K562 (cell line): ENCODE measurements around the gene EXOSC9. TPM values are rescaled to one million over a fixed set of nuclear protein-coding genes. Genes with fewer than 3 reads are reported as not detected.

Experiments used
- ATAC-seq: fragments of 200-7000 bp; cut with Tn5 transposase; 3 replicates; pipeline ENCODE4 v1.9.1; 2020; ENCODE audit warnings: moderate library complexity
- BruUV-seq: library from RNA; stranded (reverse); fragments of 400-500 nt; replicated peaks from 2 replicates; lab custom pipeline; 2021; lab: Mats Ljungman, UMichigan
- CTCF ChIA-PET: fragments of 300-600 bp; formaldehyde crosslinking; extraction: SDS; loops from one replicate; lab custom pipeline; 2021; ENCODE audit warnings: low intra/inter-chr PET ratio; lab: Yijun Ruan, JAX
- POLR2A ChIA-PET: fragments of 300-600, 350-650 bp; sonication (Branson Sonifier 250); formaldehyde crosslinking; extraction: SDS; loops from one replicate; lab custom pipeline; 2021; ENCODE audit warnings: antibody characterized with exemption, inconsistent platforms; lab: Yijun Ruan, JAX
- DNase-seq, 4 experiments: peaks; one replicate each; pipeline versions ENCODE4 v3.0.0 to v3.0.0-alpha.2; 2011 to 2018; ENCODE audit warnings: low spot score in 3 of 4, mixed read lengths in 3 of 4; ENCODE audit errors: extremely low read depth in 1 of 4
- FAIRE-seq: peaks from 2 replicates; lab custom pipeline; 2011; peaks lifted over from hg19 to GRCh38; lab: Jason Lieb, UNC
- H2AFZ ChIP-seq: 2 replicates; pipeline ENCODE4 v1.6.0; 2011; ENCODE audit warnings: low read depth, low read length, control low read depth, inconsistent platforms
- H3K27ac ChIP-seq: fragments of 200-600 bp; 3 replicates; pipeline ENCODE4 v1.8.0; 2011; ENCODE audit warnings: low read depth, mild to moderate bottlenecking, control low read depth, inconsistent platforms, low read length, moderate library complexity, mixed read lengths; ENCODE audit errors: extremely low read depth
- H3K27me3 ChIP-seq, 2 experiments: fragments of 300-600 bp in 1 of 2; 2 replicates in 1 of 2; 3 replicates in 1 of 2; pipeline versions ENCODE4 v1.6.0 to v1.8.0; 2011; ENCODE audit warnings: inconsistent platforms in 2 of 2, low read length in 2 of 2, mild to moderate bottlenecking in 1 of 2, mixed read lengths in 1 of 2, moderate library complexity in 1 of 2; ENCODE audit not compliant: control insufficient read depth in 2 of 2, insufficient read depth in 2 of 2
- H3K36me3 ChIP-seq: fragments of 300-600 bp; 3 replicates; pipeline ENCODE4 v1.8.0; 2011; ENCODE audit warnings: mild to moderate bottlenecking, low read length, inconsistent platforms; ENCODE audit not compliant: control insufficient read depth, insufficient read depth
- H3K4me1 ChIP-seq, 2 experiments: fragments of 200-600 bp in 1 of 2; replicated peaks in 1 of 2; 2 replicates in 1 of 2; 3 replicates in 1 of 2; pipeline versions ENCODE4 v1.5.1 to v1.8.0; 2011; ENCODE audit warnings: inconsistent platforms in 2 of 2, low read length in 2 of 2, mild to moderate bottlenecking in 1 of 2, mixed read lengths in 1 of 2, moderate library complexity in 1 of 2; ENCODE audit not compliant: control insufficient read depth in 2 of 2, insufficient read depth in 2 of 2
- H3K4me2 ChIP-seq: 2 replicates; pipeline ENCODE4 v1.6.1; 2011; ENCODE audit warnings: low read length, control low read depth, inconsistent platforms, mixed read lengths; ENCODE audit not compliant: insufficient read depth
- H3K4me3 ChIP-seq: fragments of 200-600 bp; sonication (generic), shearing (Covaris generic); 2 replicates; pipeline ENCODE4 v1.5.1; 2016; ENCODE audit warnings: control low read depth, inconsistent platforms
- H3K79me2 ChIP-seq: fragments of 200-600 bp; 3 replicates; pipeline ENCODE4 v1.8.0; 2011; ENCODE audit warnings: low read length, inconsistent platforms; ENCODE audit not compliant: control insufficient read depth, insufficient read depth
- H3K9ac ChIP-seq, 2 experiments: 2 replicates each; pipeline versions ENCODE4 v1.6.0 to v1.6.1; 2011; ENCODE audit warnings: low read depth in 2 of 2, low read length in 2 of 2, control low read depth in 1 of 2, inconsistent platforms in 1 of 2, mild to moderate bottlenecking in 1 of 2, mixed read lengths in 1 of 2; ENCODE audit not compliant: insufficient read depth in 1 of 2
- H3K9me1 ChIP-seq: one replicate; pipeline ENCODE4 v1.6.0; 2011; ENCODE audit warnings: inconsistent platforms, mild to moderate bottlenecking, low read length, moderate library complexity; ENCODE audit not compliant: control insufficient read depth, insufficient read depth
- H3K9me3 ChIP-seq: replicated peaks from 2 replicates; pipeline ENCODE4 v1.5.1; 2011; ENCODE audit warnings: low read depth, low read length, inconsistent platforms; ENCODE audit not compliant: control insufficient read depth, insufficient read depth
- H4K20me1 ChIP-seq: replicated peaks from 2 replicates; pipeline ENCODE4 v1.6.1; 2011; ENCODE audit warnings: low read length, inconsistent platforms, mixed read lengths; ENCODE audit not compliant: control insufficient read depth, insufficient read depth
- ARNT ChIP-seq, 2 experiments: fragments of 450-650 bp; IDR thresholded peaks; 2 replicates each; pipeline ENCODE4 v1.6.1; 2016; ENCODE audit warnings: mild to moderate bottlenecking in 1 of 2
- HLTF ChIP-seq: fragments of 450-650 bp; IDR thresholded peaks from 2 replicates; pipeline ENCODE4 v1.6.1; 2016
- ZKSCAN3 ChIP-seq: fragments of 250-450 bp; sonication (Bioruptor Pico); IDR thresholded peaks from 2 replicates; pipeline ENCODE4 v1.4.0; 2020
- ZNF830 ChIP-seq: fragments of 250-450 bp; sonication (Bioruptor Pico); IDR thresholded peaks from 2 replicates; pipeline ENCODE4 v1.5.0; 2021; ENCODE audit warnings: mild to moderate bottlenecking
- WGBS: fragments of 100-300 bp; shearing (Covaris generic); methylation state at CpG from one replicate; pipeline ENCODE4 v1.1.6; 2016; ENCODE audit warnings: low coverage, mixed read lengths; ENCODE audit not compliant: insufficient coverage; ENCODE audit errors: missing lambda C conversion rate; 5-methylcytosine and 5-hydroxymethylcytosine counted together
- in situ Hi-C: fragments of 300-500 bp; cut with MboI; formaldehyde crosslinking; loops from 4 replicates; pipeline ENCODE4 v1.15.0; 2018; ENCODE audit warnings: inconsistent platforms, mixed read lengths
- intact Hi-C: fragments of 100-400 bp; cut with micrococcal nuclease; formaldehyde crosslinking; loops from 2 replicates; pipeline ENCODE4 v1.14.2; 2022
- polyA plus RNA-seq, 8 experiments: library from polyadenylated mRNA; depleted of rRNA in 4 of 8; stranded (reverse) in 5 of 8; unstranded in 3 of 8; fragments of >200 nt; fragmentation: Nextera tagmentation in 2 of 8; fragmentation: Illumina TruSeq in 1 of 8; extraction: Ambion mirVana in 2 of 8; extraction: Trizol in 1 of 8; gene quantifications; 2 replicates each; pipeline versions ENCODE4 v1.2.1 to v1.2.3, GENCODE V29; 2011 to 2014; ENCODE audit warnings: inconsistent platforms in 1 of 8, missing spikeins in 1 of 8
- total RNA-seq, 7 experiments: library from RNA; depleted of rRNA in 6 of 7; stranded (reverse); fragments of >200 nt in 6 of 7; fragmentation: Illumina TruSeq in 2 of 7; extraction: Trizol in 2 of 7; gene quantifications; 2 replicates each; pipeline versions ENCODE4 v1.2.1 to v1.2.3, GENCODE V29; 2011 to 2021; ENCODE audit warnings: low replicate concordance in 1 of 7
- TF ChIP-seq, protein P1 (sequence below): fragments of 200-800 bp; sonication (Bioruptor generic); IDR thresholded peaks from 2 replicates; pipeline ENCODE4 v1.6.1; 2017; ENCODE audit warnings: missing genetic modification characterization, missing compliant biosample characterization

EXOSC9 gene
- total and polyA plus RNA-seq, 9 of the 15 experiments (the other 6 are each of a cell fraction or from before 2014, with no cell fraction given): 64.7 to 166 (median 115) TPM

DNA sequence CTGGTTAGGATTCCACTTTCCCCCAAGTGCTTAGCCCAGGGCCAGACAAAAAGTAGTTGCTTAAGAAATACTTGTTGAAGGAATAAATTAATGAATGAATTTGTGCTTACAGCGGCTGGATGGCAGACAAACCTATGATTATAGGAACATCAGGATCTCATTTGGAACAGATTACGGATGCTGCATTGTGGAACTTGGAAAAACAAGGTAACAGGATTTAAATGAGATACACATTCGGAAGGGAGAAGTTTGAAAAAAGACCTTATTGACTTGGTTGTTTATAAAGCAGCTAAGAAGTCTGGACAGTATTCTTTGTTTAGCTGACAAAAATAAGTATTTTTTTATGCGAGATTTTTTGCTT is 572 bp downstream of the EXOSC9 start:
- Histone ChIP-seq H3K9me1 (no peaks in the 10 kb centered on the region), H3K36me3 (peaks cover 51% of the 10 kb centered on the region), H3K9me3 (no peaks in the 10 kb centered on the region), H3K9ac (peak overlapping the region; percentile 98 to 100), H3K27me3 (no peaks in the 10 kb centered on the region), H3K4me3 (peak overlapping the region; percentile 94), H3K4me1 (peaks cover 3 to 8% of the 10 kb centered on the region in 2 experiments; a peak in 1 of 5 replicates), H2AFZ (peak overlapping the region; percentile 99), H3K79me2 (peaks cover 33% of the 10 kb centered on the region), H3K4me2 (peak overlapping the region; percentile 94), H3K27ac (peak overlapping the region; percentile 97), H4K20me1 (no peaks in the 10 kb centered on the region)
- intact Hi-C loops: loop anchor here (2.0 kb wide), 1 partner anchor 21 kb away; the partner anchor contains the start of gene CCNA2
- ChIA-PET POLR2A (interaction anchor here (0.6 to 2.3 kb wide), 8 partner anchors 9 to 342 kb away, joined by 3 to 8 read pairs (median 4); partner anchors contain the start of gene CCNA2), CTCF (no interaction called here)
- TF ChIP-seq, protein P1, sequence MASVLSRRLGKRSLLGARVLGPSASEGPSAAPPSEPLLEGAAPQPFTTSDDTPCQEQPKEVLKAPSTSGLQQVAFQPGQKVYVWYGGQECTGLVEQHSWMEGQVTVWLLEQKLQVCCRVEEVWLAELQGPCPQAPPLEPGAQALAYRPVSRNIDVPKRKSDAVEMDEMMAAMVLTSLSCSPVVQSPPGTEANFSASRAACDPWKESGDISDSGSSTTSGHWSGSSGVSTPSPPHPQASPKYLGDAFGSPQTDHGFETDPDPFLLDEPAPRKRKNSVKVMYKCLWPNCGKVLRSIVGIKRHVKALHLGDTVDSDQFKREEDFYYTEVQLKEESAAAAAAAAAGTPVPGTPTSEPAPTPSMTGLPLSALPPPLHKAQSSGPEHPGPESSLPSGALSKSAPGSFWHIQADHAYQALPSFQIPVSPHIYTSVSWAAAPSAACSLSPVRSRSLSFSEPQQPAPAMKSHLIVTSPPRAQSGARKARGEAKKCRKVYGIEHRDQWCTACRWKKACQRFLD (CRISPR knock-in tag): no peak
- TF ChIP-seq ZNF830: no peak
- TF ChIP-seq HLTF: 0 out of 2 replicates have a peak, but pooled peaks have one; percentile 3
- 0 out of 4 replicates have a peak, but pooled peaks of 1 of the 2 experiments have one; percentile 16 for TF ChIP-seq ARNT (IDR thresholded peaks at IDR 0.05)
- no peak for TF ChIP-seq ZKSCAN3 (CRISPR knock-in tag)
- FAIRE-seq (no peak), ATAC-seq (no peak), DNase-seq (no peak)
- TSS peak; percentile 69 for BruUV-seq
- in situ Hi-C loops: no loop called here
- WGBS: 0% methylated on average over 4 of the region's 4 CpGs
